Ovary (tissue), 3 donors: Measurements from ENCODE around the gene ZNF319.

Source experiments
- CTCF ChIP-seq, 3 donors: fragments of 450-650 bp in 2 of 3; fragments of 200-600 bp in 1 of 3; IDR thresholded peaks; one replicate each; pipeline versions ENCODE4 v1.5.1 to v1.8.0; 2016 to 2022; ENCODE audit warnings: antibody characterized with exemption in 3 of 3, mild to moderate bottlenecking in 1 of 3
- EP300 ChIP-seq: sonication (generic); formaldehyde crosslinking; IDR thresholded peaks from one replicate; pipeline ENCODE4 v1.6.1; 2017; ENCODE audit warnings: antibody characterized with exemption
- POLR2A ChIP-seq: fragments of 450-650 bp; IDR thresholded peaks from one replicate; pipeline ENCODE4 v1.6.1; 2017; ENCODE audit warnings: antibody characterized with exemption, mild to moderate bottlenecking, moderate library complexity
- donor health status: DM: no; HTN: no; CAD: no.

GRCh38 chr16:58037365-58038057 lies 37.0 kb upstream of the ZNF319 start:
- TF ChIP-seq CTCF (IDR thresholded peaks at IDR 0.05): no peak
- no peak for TF ChIP-seq EP300
- no peak for TF ChIP-seq POLR2A
